GM23338 (cell line): ENCODE measurements around the gene RPTOR. TPM values are rescaled to one million over a fixed set of nuclear protein-coding genes. Genes with fewer than 3 reads are reported as not detected.

Source experiments
- ATAC-seq: fragments of 200-7000 bp; cut with Tn5 transposase; 3 replicates; pipeline ENCODE4 v1.9.1; 2020
- DNase-seq: peaks from one replicate; pipeline ENCODE4 v3.0.0-alpha.2; 2015; ENCODE audit warnings: low spot score
- H2AFZ ChIP-seq: fragments of 200-600 bp; sonication (generic); 2 replicates; pipeline ENCODE4 v1.8.0; 2016; ENCODE audit warnings: antibody characterized with exemption, mild to moderate bottlenecking, moderate library complexity
- H3F3A ChIP-seq: fragments of 200-600 bp; sonication (generic); replicated peaks from 2 replicates; pipeline ENCODE4 v1.8.0; 2017; ENCODE audit warnings: antibody characterized with exemption, mixed run types, low read depth
- H3K27ac ChIP-seq: fragments of 200-600 bp; sonication (generic); 2 replicates; pipeline ENCODE4 v1.6.1; 2016; ENCODE audit warnings: low read depth
- H3K27me3 ChIP-seq: fragments of 200-600 bp; sonication (generic); 2 replicates; pipeline ENCODE4 v1.8.0; 2016; ENCODE audit warnings: mild to moderate bottlenecking, mixed run types, moderate library complexity; ENCODE audit not compliant: insufficient read depth
- H3K36me3 ChIP-seq: fragments of 200-600 bp; sonication (generic); 2 replicates; pipeline ENCODE4 v1.8.0; 2016; ENCODE audit warnings: mild to moderate bottlenecking; ENCODE audit not compliant: insufficient read depth
- H3K4me1 ChIP-seq: fragments of 200-600 bp; sonication (generic); 2 replicates; pipeline ENCODE4 v1.8.0; 2016; ENCODE audit warnings: mild to moderate bottlenecking, moderate library complexity; ENCODE audit not compliant: insufficient read depth
- H3K4me2 ChIP-seq: fragments of 200-600 bp; sonication (generic); 2 replicates; pipeline ENCODE4 v1.7.1; 2017; ENCODE audit warnings: mixed run types
- H3K4me3 ChIP-seq: fragments of 200-600 bp; sonication (generic); 2 replicates; pipeline ENCODE4 v1.6.1; 2016; ENCODE audit warnings: mixed run types
- H3K79me2 ChIP-seq: fragments of 200-600 bp; sonication (generic); replicated peaks from 2 replicates; pipeline ENCODE4 v1.8.0; 2017; ENCODE audit warnings: mild to moderate bottlenecking; ENCODE audit not compliant: insufficient read depth
- H3K9me2 ChIP-seq: fragments of 200-600 bp; sonication (generic); 2 replicates; pipeline ENCODE4 v1.8.0; 2017; ENCODE audit not compliant: insufficient read depth
- H4K20me1 ChIP-seq: fragments of 200-600 bp; sonication (generic); replicated peaks from 2 replicates; pipeline ENCODE4 v1.8.0; 2017; ENCODE audit warnings: mild to moderate bottlenecking; ENCODE audit not compliant: insufficient read depth
- H3K27ac Mint-ChIP-seq: 2 replicates; pipeline ENCODE4 v1.8.0; 2020; ENCODE audit warnings: inconsistent platforms, mild to moderate bottlenecking, moderate library complexity, mixed read lengths
- H3K27me3 Mint-ChIP-seq: 3 replicates; pipeline ENCODE4 v1.8.0; 2022; ENCODE audit warnings: low read depth, mild to moderate bottlenecking, moderate library complexity, mixed read lengths, inconsistent platforms; ENCODE audit not compliant: insufficient read depth, poor library complexity
- H3K36me3 Mint-ChIP-seq: 3 replicates; pipeline ENCODE4 v1.8.0; 2021; ENCODE audit warnings: low read depth, mild to moderate bottlenecking, inconsistent platforms, moderate library complexity, mixed read lengths
- H3K4me1 Mint-ChIP-seq: 3 replicates; pipeline ENCODE4 v1.8.0; 2020; ENCODE audit warnings: mild to moderate bottlenecking, inconsistent platforms, mixed read lengths
- H3K4me3 Mint-ChIP-seq: 3 replicates; pipeline ENCODE4 v1.8.0; 2021; ENCODE audit warnings: moderate library complexity, mild to moderate bottlenecking, inconsistent platforms, mixed read lengths
- H3K9me3 Mint-ChIP-seq: 3 replicates; pipeline ENCODE4 v1.8.0; 2020; ENCODE audit warnings: moderate library complexity, mild to moderate bottlenecking, inconsistent platforms, mixed read lengths
- CREB1 ChIP-seq: fragments of 250-450 bp; sonication (Bioruptor Pico); IDR thresholded peaks from 2 replicates; pipeline ENCODE4 v1.5.0; 2020; ENCODE audit warnings: low read depth, mild to moderate bottlenecking, moderate library complexity
- EZH2 ChIP-seq: fragments of 200-600 bp; sonication (generic); IDR thresholded peaks from one replicate; pipeline ENCODE4 v1.8.0; 2017; ENCODE audit warnings: antibody characterized with exemption, mild to moderate bottlenecking, low read depth; ENCODE audit not compliant: unreplicated experiment
- EZH2phosphoT487 ChIP-seq: fragments of 200-600 bp; sonication (generic); IDR thresholded peaks from one replicate; pipeline ENCODE4 v1.8.1; 2018; ENCODE audit warnings: antibody characterized with exemption; ENCODE audit not compliant: unreplicated experiment
- JUNB ChIP-seq: IDR thresholded peaks from one replicate; pipeline ENCODE4 v1.6.1; 2016; ENCODE audit warnings: antibody characterized with exemption; ENCODE audit not compliant: unreplicated experiment
- NANOG ChIP-seq: IDR thresholded peaks from 2 replicates; pipeline ENCODE4 v1.6.1; 2016; ENCODE audit warnings: antibody characterized with exemption, borderline replicate concordance
- POLR2AphosphoS5 ChIP-seq: IDR thresholded peaks from 2 replicates; pipeline ENCODE4 v1.6.1; 2016; ENCODE audit warnings: antibody characterized with exemption, low read depth
- STAT1 ChIP-seq: IDR thresholded peaks from one replicate; pipeline ENCODE4 v1.6.1; 2016; ENCODE audit warnings: antibody characterized with exemption; ENCODE audit not compliant: unreplicated experiment
- ZNF114 ChIP-seq: fragments of 250-450 bp; sonication (Bioruptor Pico); IDR thresholded peaks from 2 replicates; pipeline ENCODE4 v1.5.0; 2020; ENCODE audit warnings: mild to moderate bottlenecking, moderate library complexity
- polyA plus RNA-seq: library from polyadenylated mRNA; unstranded; fragments of >200 nt; fragmentation: Nextera tagmentation; extraction: Ambion mirVana; gene quantifications from 2 replicates; pipeline ENCODE4 v1.2.1, GENCODE V29; 2016
- total RNA-seq: library from RNA; depleted of rRNA; stranded (reverse); fragments of >200 nt; shearing (Covaris generic); gene quantifications from 2 replicates; pipeline ENCODE4 v1.2.3, GENCODE V29; 2014
- TF ChIP-seq, protein P1 (sequence below): fragments of 250-450 bp; sonication (Bioruptor Pico); IDR thresholded peaks from 2 replicates; pipeline ENCODE4 v1.5.0; 2020; ENCODE audit warnings: mild to moderate bottlenecking, moderate library complexity
- TF ChIP-seq, protein P2 (sequence below), 2 experiments: fragments of 200-600 bp in 1 of 2; sonication (generic) in 1 of 2; conservative IDR thresholded peaks; 2 replicates each; pipeline versions ENCODE4 v1.5.1 to v1.6.1; 2016 to 2017; ENCODE audit warnings: antibody characterized with exemption in 2 of 2, low read depth in 2 of 2, mild to moderate bottlenecking in 2 of 2, moderate library complexity in 1 of 2
- TF ChIP-seq, protein P3 (sequence below): IDR thresholded peaks from 2 replicates; pipeline ENCODE4 v1.6.1; 2016; ENCODE audit warnings: antibody characterized with exemption
- TF ChIP-seq, protein P4 (sequence below): IDR thresholded peaks from one replicate; pipeline ENCODE4 v1.6.1; 2018; ENCODE audit warnings: antibody characterized with exemption; ENCODE audit not compliant: unreplicated experiment

The RPTOR gene
- total and polyA plus RNA-seq, 2 experiments from 2014 or later: 9.5 to 38.0 TPM

DNA sequence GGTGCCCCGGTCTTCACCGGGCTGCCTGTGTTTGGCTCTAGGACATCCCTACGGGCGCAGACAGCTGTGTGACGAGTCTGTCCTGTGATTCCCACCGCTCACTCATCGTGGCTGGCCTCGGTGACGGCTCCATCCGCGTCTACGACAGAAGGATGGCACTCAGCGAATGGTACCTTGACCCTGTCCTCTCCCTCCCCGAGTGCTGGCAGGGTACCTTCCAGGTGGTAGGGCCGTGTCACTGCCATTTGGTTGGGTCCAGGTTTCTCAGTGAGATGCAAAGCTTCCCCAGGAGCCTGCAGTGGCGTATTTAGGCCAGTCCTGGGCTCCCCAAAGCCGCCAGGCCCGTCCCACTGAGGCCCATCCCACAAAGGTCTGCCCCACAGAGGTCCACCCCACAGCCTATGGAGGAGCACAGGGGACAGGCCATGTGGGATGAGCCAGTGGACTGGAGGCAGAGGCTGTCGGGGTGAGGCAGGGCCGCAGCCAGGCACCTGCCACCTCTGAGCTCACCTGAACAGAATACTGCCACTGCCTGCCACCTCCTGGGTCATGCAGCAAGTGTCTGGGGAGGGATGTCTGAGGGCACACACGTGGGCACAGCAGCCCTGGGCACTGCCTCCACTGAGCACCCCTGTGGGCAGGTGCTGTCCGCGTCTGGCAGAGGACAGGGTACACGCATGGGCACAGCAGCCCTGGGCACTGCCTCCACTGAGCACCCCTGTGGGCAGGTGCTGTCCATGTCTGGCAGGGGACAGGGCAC, 415.6 kb downstream of the RPTOR start:
- Mint-ChIP-seq H3K27me3 (peaks cover 2% of the 10 kb centered on the region), H3K36me3 (0 out of 3 replicates have a peak, but pooled peaks cover 1% of the 10 kb centered on the region), H3K27ac (no peak overlapping the region), H3K4me3 (no peak overlapping the region), H3K4me1 (peaks cover 6% of the 10 kb centered on the region; the same call in 2 of the 3 replicates), H3K9me3 (no peaks in the 10 kb centered on the region; the same call in 2 of the 3 replicates)
- Histone ChIP-seq H3F3A (no peaks in the 10 kb centered on the region), H3K27ac (no peak overlapping the region), H2AFZ (no peak overlapping the region), H3K79me2 (no peaks in the 10 kb centered on the region), H4K20me1 (no peaks in the 10 kb centered on the region), H3K4me1 (no peaks in the 10 kb centered on the region), H3K4me3 (no peak overlapping the region), H3K36me3 (no peaks in the 10 kb centered on the region), H3K9me2 (no peaks in the 10 kb centered on the region), H3K27me3 (no peaks in the 10 kb centered on the region), H3K4me2 (no peak overlapping the region)
- no peak for TF ChIP-seq POLR2AphosphoS5
- TF ChIP-seq, protein P1, sequence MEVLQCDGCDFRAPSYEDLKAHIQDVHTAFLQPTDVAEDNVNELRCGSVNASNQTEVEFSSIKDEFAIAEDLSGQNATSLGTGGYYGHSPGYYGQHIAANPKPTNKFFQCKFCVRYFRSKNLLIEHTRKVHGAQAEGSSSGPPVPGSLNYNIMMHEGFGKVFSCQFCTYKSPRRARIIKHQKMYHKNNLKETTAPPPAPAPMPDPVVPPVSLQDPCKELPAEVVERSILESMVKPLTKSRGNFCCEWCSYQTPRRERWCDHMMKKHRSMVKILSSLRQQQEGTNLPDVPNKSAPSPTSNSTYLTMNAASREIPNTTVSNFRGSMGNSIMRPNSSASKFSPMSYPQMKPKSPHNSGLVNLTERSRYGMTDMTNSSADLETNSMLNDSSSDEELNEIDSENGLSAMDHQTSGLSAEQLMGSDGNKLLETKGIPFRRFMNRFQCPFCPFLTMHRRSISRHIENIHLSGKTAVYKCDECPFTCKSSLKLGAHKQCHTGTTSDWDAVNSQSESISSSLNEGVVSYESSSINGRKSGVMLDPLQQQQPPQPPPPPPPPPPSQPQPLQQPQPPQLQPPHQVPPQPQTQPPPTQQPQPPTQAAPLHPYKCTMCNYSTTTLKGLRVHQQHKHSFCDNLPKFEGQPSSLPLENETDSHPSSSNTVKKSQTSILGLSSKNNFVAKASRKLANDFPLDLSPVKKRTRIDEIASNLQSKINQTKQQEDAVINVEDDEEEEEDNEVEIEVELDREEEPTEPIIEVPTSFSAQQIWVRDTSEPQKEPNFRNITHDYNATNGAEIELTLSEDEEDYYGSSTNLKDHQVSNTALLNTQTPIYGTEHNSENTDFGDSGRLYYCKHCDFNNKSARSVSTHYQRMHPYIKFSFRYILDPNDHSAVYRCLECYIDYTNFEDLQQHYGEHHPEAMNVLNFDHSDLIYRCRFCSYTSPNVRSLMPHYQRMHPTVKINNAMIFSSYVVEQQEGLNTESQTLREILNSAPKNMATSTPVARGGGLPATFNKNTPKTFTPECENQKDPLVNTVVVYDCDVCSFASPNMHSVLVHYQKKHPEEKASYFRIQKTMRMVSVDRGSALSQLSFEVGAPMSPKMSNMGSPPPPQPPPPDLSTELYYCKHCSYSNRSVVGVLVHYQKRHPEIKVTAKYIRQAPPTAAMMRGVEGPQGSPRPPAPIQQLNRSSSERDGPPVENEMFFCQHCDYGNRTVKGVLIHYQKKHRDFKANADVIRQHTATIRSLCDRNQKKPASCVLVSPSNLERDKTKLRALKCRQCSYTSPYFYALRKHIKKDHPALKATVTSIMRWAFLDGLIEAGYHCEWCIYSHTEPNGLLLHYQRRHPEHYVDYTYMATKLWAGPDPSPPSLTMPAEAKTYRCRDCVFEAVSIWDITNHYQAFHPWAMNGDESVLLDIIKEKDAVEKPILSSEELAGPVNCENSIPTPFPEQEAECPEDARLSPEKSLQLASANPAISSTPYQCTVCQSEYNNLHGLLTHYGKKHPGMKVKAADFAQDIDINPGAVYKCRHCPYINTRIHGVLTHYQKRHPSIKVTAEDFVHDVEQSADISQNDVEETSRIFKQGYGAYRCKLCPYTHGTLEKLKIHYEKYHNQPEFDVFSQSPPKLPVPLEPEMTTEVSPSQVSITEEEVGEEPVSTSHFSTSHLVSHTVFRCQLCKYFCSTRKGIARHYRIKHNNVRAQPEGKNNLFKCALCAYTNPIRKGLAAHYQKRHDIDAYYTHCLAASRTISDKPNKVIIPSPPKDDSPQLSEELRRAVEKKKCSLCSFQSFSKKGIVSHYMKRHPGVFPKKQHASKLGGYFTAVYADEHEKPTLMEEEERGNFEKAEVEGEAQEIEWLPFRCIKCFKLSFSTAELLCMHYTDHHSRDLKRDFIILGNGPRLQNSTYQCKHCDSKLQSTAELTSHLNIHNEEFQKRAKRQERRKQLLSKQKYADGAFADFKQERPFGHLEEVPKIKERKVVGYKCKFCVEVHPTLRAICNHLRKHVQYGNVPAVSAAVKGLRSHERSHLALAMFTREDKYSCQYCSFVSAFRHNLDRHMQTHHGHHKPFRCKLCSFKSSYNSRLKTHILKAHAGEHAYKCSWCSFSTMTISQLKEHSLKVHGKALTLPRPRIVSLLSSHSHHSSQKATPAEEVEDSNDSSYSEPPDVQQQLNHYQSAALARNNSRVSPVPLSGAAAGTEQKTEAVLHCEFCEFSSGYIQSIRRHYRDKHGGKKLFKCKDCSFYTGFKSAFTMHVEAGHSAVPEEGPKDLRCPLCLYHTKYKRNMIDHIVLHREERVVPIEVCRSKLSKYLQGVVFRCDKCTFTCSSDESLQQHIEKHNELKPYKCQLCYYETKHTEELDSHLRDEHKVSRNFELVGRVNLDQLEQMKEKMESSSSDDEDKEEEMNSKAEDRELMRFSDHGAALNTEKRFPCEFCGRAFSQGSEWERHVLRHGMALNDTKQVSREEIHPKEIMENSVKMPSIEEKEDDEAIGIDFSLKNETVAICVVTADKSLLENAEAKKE (CRISPR knock-in tag): no peak
- TF ChIP-seq, protein P2, sequence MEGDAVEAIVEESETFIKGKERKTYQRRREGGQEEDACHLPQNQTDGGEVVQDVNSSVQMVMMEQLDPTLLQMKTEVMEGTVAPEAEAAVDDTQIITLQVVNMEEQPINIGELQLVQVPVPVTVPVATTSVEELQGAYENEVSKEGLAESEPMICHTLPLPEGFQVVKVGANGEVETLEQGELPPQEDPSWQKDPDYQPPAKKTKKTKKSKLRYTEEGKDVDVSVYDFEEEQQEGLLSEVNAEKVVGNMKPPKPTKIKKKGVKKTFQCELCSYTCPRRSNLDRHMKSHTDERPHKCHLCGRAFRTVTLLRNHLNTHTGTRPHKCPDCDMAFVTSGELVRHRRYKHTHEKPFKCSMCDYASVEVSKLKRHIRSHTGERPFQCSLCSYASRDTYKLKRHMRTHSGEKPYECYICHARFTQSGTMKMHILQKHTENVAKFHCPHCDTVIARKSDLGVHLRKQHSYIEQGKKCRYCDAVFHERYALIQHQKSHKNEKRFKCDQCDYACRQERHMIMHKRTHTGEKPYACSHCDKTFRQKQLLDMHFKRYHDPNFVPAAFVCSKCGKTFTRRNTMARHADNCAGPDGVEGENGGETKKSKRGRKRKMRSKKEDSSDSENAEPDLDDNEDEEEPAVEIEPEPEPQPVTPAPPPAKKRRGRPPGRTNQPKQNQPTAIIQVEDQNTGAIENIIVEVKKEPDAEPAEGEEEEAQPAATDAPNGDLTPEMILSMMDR (conservative IDR thresholded peaks at IDR 0.05; ENCODE audit: low read depth in 2 of 2): no peak
- no peak for TF ChIP-seq EZH2
- no peak for TF ChIP-seq CREB1 (CRISPR knock-in tag)
- no peak for TF ChIP-seq JUNB
- TF ChIP-seq, protein P3, sequence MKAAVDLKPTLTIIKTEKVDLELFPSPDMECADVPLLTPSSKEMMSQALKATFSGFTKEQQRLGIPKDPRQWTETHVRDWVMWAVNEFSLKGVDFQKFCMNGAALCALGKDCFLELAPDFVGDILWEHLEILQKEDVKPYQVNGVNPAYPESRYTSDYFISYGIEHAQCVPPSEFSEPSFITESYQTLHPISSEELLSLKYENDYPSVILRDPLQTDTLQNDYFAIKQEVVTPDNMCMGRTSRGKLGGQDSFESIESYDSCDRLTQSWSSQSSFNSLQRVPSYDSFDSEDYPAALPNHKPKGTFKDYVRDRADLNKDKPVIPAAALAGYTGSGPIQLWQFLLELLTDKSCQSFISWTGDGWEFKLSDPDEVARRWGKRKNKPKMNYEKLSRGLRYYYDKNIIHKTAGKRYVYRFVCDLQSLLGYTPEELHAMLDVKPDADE: no peak
- TF ChIP-seq, protein P4, sequence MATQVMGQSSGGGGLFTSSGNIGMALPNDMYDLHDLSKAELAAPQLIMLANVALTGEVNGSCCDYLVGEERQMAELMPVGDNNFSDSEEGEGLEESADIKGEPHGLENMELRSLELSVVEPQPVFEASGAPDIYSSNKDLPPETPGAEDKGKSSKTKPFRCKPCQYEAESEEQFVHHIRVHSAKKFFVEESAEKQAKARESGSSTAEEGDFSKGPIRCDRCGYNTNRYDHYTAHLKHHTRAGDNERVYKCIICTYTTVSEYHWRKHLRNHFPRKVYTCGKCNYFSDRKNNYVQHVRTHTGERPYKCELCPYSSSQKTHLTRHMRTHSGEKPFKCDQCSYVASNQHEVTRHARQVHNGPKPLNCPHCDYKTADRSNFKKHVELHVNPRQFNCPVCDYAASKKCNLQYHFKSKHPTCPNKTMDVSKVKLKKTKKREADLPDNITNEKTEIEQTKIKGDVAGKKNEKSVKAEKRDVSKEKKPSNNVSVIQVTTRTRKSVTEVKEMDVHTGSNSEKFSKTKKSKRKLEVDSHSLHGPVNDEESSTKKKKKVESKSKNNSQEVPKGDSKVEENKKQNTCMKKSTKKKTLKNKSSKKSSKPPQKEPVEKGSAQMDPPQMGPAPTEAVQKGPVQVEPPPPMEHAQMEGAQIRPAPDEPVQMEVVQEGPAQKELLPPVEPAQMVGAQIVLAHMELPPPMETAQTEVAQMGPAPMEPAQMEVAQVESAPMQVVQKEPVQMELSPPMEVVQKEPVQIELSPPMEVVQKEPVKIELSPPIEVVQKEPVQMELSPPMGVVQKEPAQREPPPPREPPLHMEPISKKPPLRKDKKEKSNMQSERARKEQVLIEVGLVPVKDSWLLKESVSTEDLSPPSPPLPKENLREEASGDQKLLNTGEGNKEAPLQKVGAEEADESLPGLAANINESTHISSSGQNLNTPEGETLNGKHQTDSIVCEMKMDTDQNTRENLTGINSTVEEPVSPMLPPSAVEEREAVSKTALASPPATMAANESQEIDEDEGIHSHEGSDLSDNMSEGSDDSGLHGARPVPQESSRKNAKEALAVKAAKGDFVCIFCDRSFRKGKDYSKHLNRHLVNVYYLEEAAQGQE: no peak
- no peak for TF ChIP-seq NANOG
- no peak for TF ChIP-seq STAT1
- no peak for TF ChIP-seq ZNF114
- no peak for TF ChIP-seq EZH2phosphoT487
- no peak for ATAC-seq
- no peak for DNase-seq
